HCT116 (cell line): Measurements from ENCODE around the gene CASZ1. TPM values are rescaled to one million over a fixed set of nuclear protein-coding genes. Genes with fewer than 3 reads are reported as not detected.

Experiments used
- ATAC-seq: fragments of 200-7000 bp; cut with Tn5 transposase; 2 replicates; pipeline ENCODE4 v1.9.1; 2020; ENCODE audit warnings: mild to moderate bottlenecking, moderate library complexity
- BruUV-seq: library from RNA; stranded (reverse); fragments of 400-500 nt; replicated peaks from 2 replicates; lab custom pipeline; 2021; lab: Mats Ljungman, UMichigan
- CTCF ChIA-PET: fragments of 300-600 bp; sonication (Branson Sonifier 250); formaldehyde crosslinking; loops from one replicate; lab custom pipeline; 2021; ENCODE audit warnings: antibody characterized with exemption; lab: Charles Lee
- POLR2A ChIA-PET: fragments of 300-600, 350-600 bp; sonication (Branson Sonifier 250); formaldehyde crosslinking; loops from one replicate; lab custom pipeline; 2021; ENCODE audit warnings: antibody characterized with exemption; lab: Charles Lee
- RAD21 ChIA-PET, 2 experiments: fragments of 300-600 bp; sonication (Branson Sonifier 250); formaldehyde crosslinking; loops; one replicate each; lab custom pipeline; 2023; ENCODE audit warnings: low total read pairs in 2 of 2; ENCODE audit not compliant: uncharacterized antibody in 2 of 2, unreplicated experiment in 2 of 2, low non-redundant PET in 1 of 2; lab: Charles Lee
- DNase-seq: peaks from one replicate; pipeline ENCODE4 v3.0.0-alpha.2; 2010; ENCODE audit warnings: low read depth, low spot score
- H2AFZ ChIP-seq: fragments of 200-600 bp; shearing (Covaris generic), sonication (generic); 2 replicates; pipeline ENCODE4 v1.6.1; 2017; ENCODE audit warnings: low read depth, mixed run types, mixed read lengths, antibody characterized with exemption, low read length; ENCODE audit not compliant: poor library complexity, severe bottlenecking
- H3K27ac ChIP-seq: 2 replicates; pipeline ENCODE4 v1.5.1; 2012; ENCODE audit warnings: low read depth, low read length
- H3K27me3 ChIP-seq: fragments of 200-600 bp; sonication (generic); 2 replicates; pipeline ENCODE4 v1.6.1; 2016; ENCODE audit warnings: mixed run types, low read length, mixed read lengths; ENCODE audit not compliant: insufficient read depth
- H3K36me3 ChIP-seq, 2 experiments: fragments of 200-500 bp in 1 of 2; fragments of 200-600 bp in 1 of 2; sonication (Bioruptor generic) in 1 of 2; sonication (generic) in 1 of 2; 2 replicates each; pipeline versions ENCODE4 v1.5.1 to v1.6.1; 2014 to 2016; ENCODE audit warnings: low read length in 2 of 2, inconsistent platforms in 1 of 2, mixed read lengths in 1 of 2, mixed run types in 1 of 2; ENCODE audit not compliant: insufficient read depth in 2 of 2, control insufficient read depth in 1 of 2
- H3K4me1 ChIP-seq, 2 experiments: fragments of 200-600 bp in 1 of 2; sonication (generic) in 1 of 2; 2 replicates each; pipeline versions ENCODE4 v1.5.1 to v1.6.1; 2012 to 2017; ENCODE audit warnings: low read length in 2 of 2, inconsistent platforms in 1 of 2, mild to moderate bottlenecking in 1 of 2, mixed read lengths in 1 of 2, mixed run types in 1 of 2, moderate library complexity in 1 of 2; ENCODE audit not compliant: insufficient read depth in 2 of 2, control insufficient read depth in 1 of 2
- H3K4me2 ChIP-seq: fragments of 200-600 bp; sonication (generic); 2 replicates; pipeline ENCODE4 v1.6.1; 2017; ENCODE audit warnings: mixed run types, low read length, mixed read lengths
- H3K4me3 ChIP-seq, 2 experiments: fragments of 200-600 bp in 1 of 2; sonication (generic) in 1 of 2; replicated peaks in 1 of 2; 2 replicates each; pipeline ENCODE4 v1.5.1; 2011 to 2016; ENCODE audit warnings: low read length in 2 of 2, control low read depth in 1 of 2, low read depth in 1 of 2, mild to moderate bottlenecking in 1 of 2, mixed read lengths in 1 of 2, mixed run types in 1 of 2
- H3K79me2 ChIP-seq: fragments of 200-600 bp; sonication (generic); 2 replicates; pipeline ENCODE4 v1.6.1; 2017; ENCODE audit warnings: mild to moderate bottlenecking, mixed run types, low read length, moderate library complexity, mixed read lengths; ENCODE audit not compliant: insufficient read depth
- H3K9ac ChIP-seq: fragments of 200-600 bp; sonication (generic); 2 replicates; pipeline ENCODE4 v1.6.1; 2016; ENCODE audit warnings: low read length, mixed read lengths
- H3K9me2 ChIP-seq: fragments of 200-600 bp; sonication (generic), shearing (Covaris generic); 2 replicates; pipeline ENCODE4 v1.6.1; 2017; ENCODE audit warnings: mixed run types, mild to moderate bottlenecking, moderate library complexity; ENCODE audit not compliant: insufficient read depth
- H3K9me3 ChIP-seq, 2 experiments: fragments of 200-500 bp in 1 of 2; fragments of 200-600 bp in 1 of 2; sonication (Bioruptor generic) in 1 of 2; sonication (generic) in 1 of 2; 2 replicates each; pipeline ENCODE4 v1.6.1; 2014 to 2017; ENCODE audit warnings: low read length in 2 of 2, mixed read lengths in 2 of 2, inconsistent platforms in 1 of 2, low read depth in 1 of 2, mild to moderate bottlenecking in 1 of 2, mixed run types in 1 of 2, moderate library complexity in 1 of 2; ENCODE audit not compliant: control insufficient read depth in 1 of 2, insufficient read depth in 1 of 2
- H4K20me1 ChIP-seq: fragments of 200-600 bp; sonication (generic), shearing (Covaris generic); 2 replicates; pipeline ENCODE4 v1.6.1; 2017; ENCODE audit warnings: mixed run types, mild to moderate bottlenecking, moderate library complexity; ENCODE audit not compliant: insufficient read depth
- CBX3 ChIP-seq: IDR thresholded peaks from 2 replicates; pipeline ENCODE4 v1.6.1; 2012; ENCODE audit warnings: low read depth
- CEBPB ChIP-seq: IDR thresholded peaks from 2 replicates; pipeline ENCODE4 v1.6.1; 2012; ENCODE audit warnings: low read depth
- ELF1 ChIP-seq: IDR thresholded peaks from 2 replicates; pipeline ENCODE4 v1.6.1; 2012; ENCODE audit warnings: low read depth, borderline replicate concordance
- EZH2 ChIP-seq: fragments of 200-600 bp; sonication (generic); IDR thresholded peaks from 2 replicates; pipeline ENCODE4 v1.6.1; 2017; ENCODE audit warnings: antibody characterized with exemption, mixed run types
- EZH2phosphoT487 ChIP-seq: fragments of 200-600 bp; IDR thresholded peaks from 2 replicates; pipeline ENCODE4 v1.6.1; 2018; ENCODE audit warnings: antibody characterized with exemption, borderline replicate concordance
- FOSL1 ChIP-seq: IDR thresholded peaks from 2 replicates; pipeline ENCODE4 v1.6.1; 2012; ENCODE audit warnings: low read depth
- JUND ChIP-seq: IDR thresholded peaks from 2 replicates; pipeline ENCODE4 v1.6.1; 2012
- POLR2A ChIP-seq: IDR thresholded peaks from 2 replicates; pipeline ENCODE4 v1.7.0; 2011; ENCODE audit warnings: borderline replicate concordance; ENCODE audit not compliant: insufficient read depth, insufficient read length; ENCODE audit errors: extremely low read depth
- POLR2AphosphoS5 ChIP-seq: IDR thresholded peaks from 2 replicates; pipeline ENCODE4 v1.6.1; 2011; ENCODE audit warnings: mild to moderate bottlenecking, low read depth, low read length, moderate library complexity
- RAD21 ChIP-seq: IDR thresholded peaks from 2 replicates; pipeline ENCODE4 v1.6.1; 2012; ENCODE audit warnings: low read depth, mild to moderate bottlenecking
- SIN3A ChIP-seq: IDR thresholded peaks from 2 replicates; pipeline ENCODE4 v1.6.1; 2012; ENCODE audit warnings: low read depth
- TCF7L2 ChIP-seq: IDR thresholded peaks from 2 replicates; pipeline ENCODE4 v1.7.0; 2011; ENCODE audit warnings: borderline replicate concordance, inconsistent platforms; ENCODE audit not compliant: insufficient read depth, insufficient read length; ENCODE audit errors: extremely low read depth
- YY1 ChIP-seq: IDR thresholded peaks from 2 replicates; pipeline ENCODE4 v1.6.1; 2011; ENCODE audit warnings: low read length, low read depth, moderate library complexity, mild to moderate bottlenecking; ENCODE audit not compliant: insufficient replicate concordance; ENCODE audit errors: extremely low read depth
- ZFX ChIP-seq: fragments of 450-650 bp; IDR thresholded peaks from 2 replicates; pipeline ENCODE4 v1.6.1; 2017
- ZNF274 ChIP-seq: fragments of 200-500 bp; sonication (Bioruptor generic); IDR thresholded peaks from 2 replicates; pipeline ENCODE4 v1.6.1; 2014; ENCODE audit warnings: mild to moderate bottlenecking, low read depth, low read length, inconsistent platforms
- intact Hi-C: fragments of 100-400 bp; cut with micrococcal nuclease; formaldehyde crosslinking; loops from 2 replicates; pipeline ENCODE4 v1.10.0; 2022
- total RNA-seq: library from RNA; stranded (reverse); gene quantifications from one replicate; pipeline ENCODE4 v1.2.1, GENCODE V29; 2021; ENCODE audit not compliant: unreplicated experiment
- TF ChIP-seq, protein P1 (sequence below): IDR thresholded peaks from 2 replicates; pipeline ENCODE4 v1.6.1; 2012; ENCODE audit warnings: low read depth
- TF ChIP-seq, protein P2 (sequence below): IDR thresholded peaks from 2 replicates; pipeline ENCODE4 v1.6.1; 2012
- TF ChIP-seq, protein P3 (sequence below): IDR thresholded peaks from 2 replicates; pipeline ENCODE4 v1.6.1; 2012
- TF ChIP-seq, protein P4 (sequence below): IDR thresholded peaks from 2 replicates; pipeline ENCODE4 v1.6.1; 2011; ENCODE audit warnings: mild to moderate bottlenecking, low read length, moderate library complexity; ENCODE audit not compliant: insufficient replicate concordance; ENCODE audit errors: extremely low read depth

CASZ1 gene
- total RNA-seq, 1 experiment from 2014 or later: 7.7 TPM

DNA sequence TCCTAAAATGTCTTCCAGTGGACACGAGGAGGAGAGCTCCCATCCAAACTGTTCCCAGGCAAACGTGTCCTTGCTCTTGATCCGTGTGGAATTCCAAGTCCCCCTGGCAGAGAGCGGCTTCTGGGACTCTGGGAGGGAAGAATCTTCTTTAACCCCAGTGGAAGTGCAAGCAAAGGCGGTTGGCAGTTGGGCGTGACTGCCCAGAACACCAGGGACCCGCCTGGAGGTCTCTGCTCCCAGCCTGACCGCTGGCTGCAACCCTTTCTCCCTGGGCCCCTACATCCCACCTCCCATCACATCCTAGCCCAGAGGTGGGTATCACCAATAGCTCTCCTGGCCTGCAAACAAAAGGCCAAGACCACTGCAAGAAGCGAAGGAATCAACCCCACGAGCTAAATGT lies 17.8 kb downstream of the CASZ1 start:
- H3K9me3 ChIP-seq: no peaks in the 10 kb centered on the region
- RAD21 ChIA-PET: no interaction called here
- no peaks in the 10 kb centered on the region for H3K27me3 ChIP-seq
- POLR2A ChIA-PET: interaction anchor here (1.0 to 1.1 kb wide), 2 partner anchors 13 to 15 kb away, joined by 4 to 6 read pairs; no protein-coding TSS in a partner anchor
- TF ChIP-seq SIN3A: no peak
- no peak for TF ChIP-seq ZFX
- no peak for TF ChIP-seq POLR2AphosphoS5
- no peak for TF ChIP-seq ELF1
- TF ChIP-seq, protein P1, sequence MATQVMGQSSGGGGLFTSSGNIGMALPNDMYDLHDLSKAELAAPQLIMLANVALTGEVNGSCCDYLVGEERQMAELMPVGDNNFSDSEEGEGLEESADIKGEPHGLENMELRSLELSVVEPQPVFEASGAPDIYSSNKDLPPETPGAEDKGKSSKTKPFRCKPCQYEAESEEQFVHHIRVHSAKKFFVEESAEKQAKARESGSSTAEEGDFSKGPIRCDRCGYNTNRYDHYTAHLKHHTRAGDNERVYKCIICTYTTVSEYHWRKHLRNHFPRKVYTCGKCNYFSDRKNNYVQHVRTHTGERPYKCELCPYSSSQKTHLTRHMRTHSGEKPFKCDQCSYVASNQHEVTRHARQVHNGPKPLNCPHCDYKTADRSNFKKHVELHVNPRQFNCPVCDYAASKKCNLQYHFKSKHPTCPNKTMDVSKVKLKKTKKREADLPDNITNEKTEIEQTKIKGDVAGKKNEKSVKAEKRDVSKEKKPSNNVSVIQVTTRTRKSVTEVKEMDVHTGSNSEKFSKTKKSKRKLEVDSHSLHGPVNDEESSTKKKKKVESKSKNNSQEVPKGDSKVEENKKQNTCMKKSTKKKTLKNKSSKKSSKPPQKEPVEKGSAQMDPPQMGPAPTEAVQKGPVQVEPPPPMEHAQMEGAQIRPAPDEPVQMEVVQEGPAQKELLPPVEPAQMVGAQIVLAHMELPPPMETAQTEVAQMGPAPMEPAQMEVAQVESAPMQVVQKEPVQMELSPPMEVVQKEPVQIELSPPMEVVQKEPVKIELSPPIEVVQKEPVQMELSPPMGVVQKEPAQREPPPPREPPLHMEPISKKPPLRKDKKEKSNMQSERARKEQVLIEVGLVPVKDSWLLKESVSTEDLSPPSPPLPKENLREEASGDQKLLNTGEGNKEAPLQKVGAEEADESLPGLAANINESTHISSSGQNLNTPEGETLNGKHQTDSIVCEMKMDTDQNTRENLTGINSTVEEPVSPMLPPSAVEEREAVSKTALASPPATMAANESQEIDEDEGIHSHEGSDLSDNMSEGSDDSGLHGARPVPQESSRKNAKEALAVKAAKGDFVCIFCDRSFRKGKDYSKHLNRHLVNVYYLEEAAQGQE: no peak
- no peak for TF ChIP-seq CBX3
- TF ChIP-seq, protein P2, sequence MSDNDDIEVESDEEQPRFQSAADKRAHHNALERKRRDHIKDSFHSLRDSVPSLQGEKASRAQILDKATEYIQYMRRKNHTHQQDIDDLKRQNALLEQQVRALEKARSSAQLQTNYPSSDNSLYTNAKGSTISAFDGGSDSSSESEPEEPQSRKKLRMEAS: no peak
- TF ChIP-seq ZNF274: no peak
- TF ChIP-seq JUND: no peak
- no peak for TF ChIP-seq FOSL1
- no peak for TF ChIP-seq CEBPB
- TF ChIP-seq, protein P3, sequence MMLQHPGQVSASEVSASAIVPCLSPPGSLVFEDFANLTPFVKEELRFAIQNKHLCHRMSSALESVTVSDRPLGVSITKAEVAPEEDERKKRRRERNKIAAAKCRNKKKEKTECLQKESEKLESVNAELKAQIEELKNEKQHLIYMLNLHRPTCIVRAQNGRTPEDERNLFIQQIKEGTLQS: no peak
- TF ChIP-seq EZH2: no peak
- TF ChIP-seq, protein P4, sequence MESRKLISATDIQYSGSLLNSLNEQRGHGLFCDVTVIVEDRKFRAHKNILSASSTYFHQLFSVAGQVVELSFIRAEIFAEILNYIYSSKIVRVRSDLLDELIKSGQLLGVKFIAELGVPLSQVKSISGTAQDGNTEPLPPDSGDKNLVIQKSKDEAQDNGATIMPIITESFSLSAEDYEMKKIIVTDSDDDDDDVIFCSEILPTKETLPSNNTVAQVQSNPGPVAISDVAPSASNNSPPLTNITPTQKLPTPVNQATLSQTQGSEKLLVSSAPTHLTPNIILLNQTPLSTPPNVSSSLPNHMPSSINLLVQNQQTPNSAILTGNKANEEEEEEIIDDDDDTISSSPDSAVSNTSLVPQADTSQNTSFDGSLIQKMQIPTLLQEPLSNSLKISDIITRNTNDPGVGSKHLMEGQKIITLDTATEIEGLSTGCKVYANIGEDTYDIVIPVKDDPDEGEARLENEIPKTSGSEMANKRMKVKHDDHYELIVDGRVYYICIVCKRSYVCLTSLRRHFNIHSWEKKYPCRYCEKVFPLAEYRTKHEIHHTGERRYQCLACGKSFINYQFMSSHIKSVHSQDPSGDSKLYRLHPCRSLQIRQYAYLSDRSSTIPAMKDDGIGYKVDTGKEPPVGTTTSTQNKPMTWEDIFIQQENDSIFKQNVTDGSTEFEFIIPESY: no peak
- TF ChIP-seq TCF7L2: no peak
- no peak for TF ChIP-seq EZH2phosphoT487
- TF ChIP-seq YY1: no peak
- no peak for TF ChIP-seq POLR2A
- TF ChIP-seq RAD21: no peak
- TF ChIP-seq, all 23 proteins: peak for 0
- CTCF ChIA-PET: interaction anchor here (0.8 to 1.0 kb wide), 2 partner anchors 10 to 18 kb away, joined by 3 to 5 read pairs; partner anchors contain the start of gene CASZ1
- H3K79me2 ChIP-seq: no peaks in the 10 kb centered on the region
- H3K9ac ChIP-seq: peak overlapping the region; percentile 52
- DNase-seq: no peak
- peaks cover 24 to 25% of the 10 kb centered on the region in 2 experiments for H3K4me1 ChIP-seq
- no peaks in the 10 kb centered on the region for H4K20me1 ChIP-seq
- peak; percentile 37; the same call in 1 of the 2 replicates for ATAC-seq
- peak overlapping the region; percentile 62 for H3K27ac ChIP-seq
- H3K9me2 ChIP-seq: no peaks in the 10 kb centered on the region
- H3K4me3 ChIP-seq: peak overlapping the region in 1 of 2 experiments; percentile 50; a peak in 1 of 4 replicates
- intact Hi-C loops: no loop called here
- H2AFZ ChIP-seq: no peak overlapping the region
- peak overlapping the region; percentile 77 for H3K4me2 ChIP-seq
- TSS peak; percentile 95 for BruUV-seq
- H3K36me3 ChIP-seq: no peaks in the 10 kb centered on the region
